HepG2 (cell line): ENCODE results near the gene DPH5. TPM values are rescaled to one million over a fixed set of nuclear protein-coding genes. Genes with fewer than 3 reads are reported as not detected.

Source experiments
- ZNF841 ChIP-seq: sonication (generic); formaldehyde crosslinking; IDR thresholded peaks from 2 replicates; pipeline ENCODE4 v1.8.1; 2023; ENCODE audit warnings: missing genetic modification reagents, borderline replicate concordance
- ZSCAN12 ChIP-seq: sonication (generic); formaldehyde crosslinking; IDR thresholded peaks from 2 replicates; pipeline ENCODE4 v1.9.0; 2021; ENCODE audit warnings: mild to moderate bottlenecking, missing genetic modification reagents
- polyA plus RNA-seq, 8 experiments: library from polyadenylated mRNA; depleted of rRNA in 3 of 8; stranded (reverse) in 7 of 8; unstranded in 1 of 8; fragments of >200 nt; fragmentation: Illumina TruSeq in 4 of 8; extraction: Trizol in 4 of 8; gene quantifications; 2 replicates each; pipeline versions ENCODE4 v1.2.1 to v1.2.3, GENCODE V29; 2011 to 2016; ENCODE audit warnings: low read depth in 4 of 8, missing spikeins in 1 of 8, mixed read lengths in 1 of 8; ENCODE audit not compliant: insufficient read depth in 1 of 8
- total RNA-seq, 5 experiments: library from RNA; depleted of rRNA; stranded (reverse); fragments of >200 nt; fragmentation: Illumina TruSeq; extraction: Trizol; gene quantifications; 2 replicates each; pipeline ENCODE4 v1.2.3, GENCODE V29; 2016; ENCODE audit warnings: low read depth in 1 of 5
- TF ChIP-seq, protein P1 (sequence below): sonication (generic); formaldehyde crosslinking; IDR thresholded peaks from 2 replicates; pipeline ENCODE4 v1.5.1; 2020; ENCODE audit warnings: mild to moderate bottlenecking, missing genetic modification reagents, borderline replicate concordance
- TF ChIP-seq, protein P2 (sequence below): IDR thresholded peaks from 2 replicates; pipeline ENCODE4 v1.6.1; 2012; ENCODE audit warnings: low read length, improper control_type of control experiment

DPH5 gene
- total and polyA plus RNA-seq, 2 of the 13 experiments (the other 11 are each of a cell fraction or from before 2014, with no cell fraction given): 53.2 to 79.6 TPM

- TF ChIP-seq, protein P1, sequence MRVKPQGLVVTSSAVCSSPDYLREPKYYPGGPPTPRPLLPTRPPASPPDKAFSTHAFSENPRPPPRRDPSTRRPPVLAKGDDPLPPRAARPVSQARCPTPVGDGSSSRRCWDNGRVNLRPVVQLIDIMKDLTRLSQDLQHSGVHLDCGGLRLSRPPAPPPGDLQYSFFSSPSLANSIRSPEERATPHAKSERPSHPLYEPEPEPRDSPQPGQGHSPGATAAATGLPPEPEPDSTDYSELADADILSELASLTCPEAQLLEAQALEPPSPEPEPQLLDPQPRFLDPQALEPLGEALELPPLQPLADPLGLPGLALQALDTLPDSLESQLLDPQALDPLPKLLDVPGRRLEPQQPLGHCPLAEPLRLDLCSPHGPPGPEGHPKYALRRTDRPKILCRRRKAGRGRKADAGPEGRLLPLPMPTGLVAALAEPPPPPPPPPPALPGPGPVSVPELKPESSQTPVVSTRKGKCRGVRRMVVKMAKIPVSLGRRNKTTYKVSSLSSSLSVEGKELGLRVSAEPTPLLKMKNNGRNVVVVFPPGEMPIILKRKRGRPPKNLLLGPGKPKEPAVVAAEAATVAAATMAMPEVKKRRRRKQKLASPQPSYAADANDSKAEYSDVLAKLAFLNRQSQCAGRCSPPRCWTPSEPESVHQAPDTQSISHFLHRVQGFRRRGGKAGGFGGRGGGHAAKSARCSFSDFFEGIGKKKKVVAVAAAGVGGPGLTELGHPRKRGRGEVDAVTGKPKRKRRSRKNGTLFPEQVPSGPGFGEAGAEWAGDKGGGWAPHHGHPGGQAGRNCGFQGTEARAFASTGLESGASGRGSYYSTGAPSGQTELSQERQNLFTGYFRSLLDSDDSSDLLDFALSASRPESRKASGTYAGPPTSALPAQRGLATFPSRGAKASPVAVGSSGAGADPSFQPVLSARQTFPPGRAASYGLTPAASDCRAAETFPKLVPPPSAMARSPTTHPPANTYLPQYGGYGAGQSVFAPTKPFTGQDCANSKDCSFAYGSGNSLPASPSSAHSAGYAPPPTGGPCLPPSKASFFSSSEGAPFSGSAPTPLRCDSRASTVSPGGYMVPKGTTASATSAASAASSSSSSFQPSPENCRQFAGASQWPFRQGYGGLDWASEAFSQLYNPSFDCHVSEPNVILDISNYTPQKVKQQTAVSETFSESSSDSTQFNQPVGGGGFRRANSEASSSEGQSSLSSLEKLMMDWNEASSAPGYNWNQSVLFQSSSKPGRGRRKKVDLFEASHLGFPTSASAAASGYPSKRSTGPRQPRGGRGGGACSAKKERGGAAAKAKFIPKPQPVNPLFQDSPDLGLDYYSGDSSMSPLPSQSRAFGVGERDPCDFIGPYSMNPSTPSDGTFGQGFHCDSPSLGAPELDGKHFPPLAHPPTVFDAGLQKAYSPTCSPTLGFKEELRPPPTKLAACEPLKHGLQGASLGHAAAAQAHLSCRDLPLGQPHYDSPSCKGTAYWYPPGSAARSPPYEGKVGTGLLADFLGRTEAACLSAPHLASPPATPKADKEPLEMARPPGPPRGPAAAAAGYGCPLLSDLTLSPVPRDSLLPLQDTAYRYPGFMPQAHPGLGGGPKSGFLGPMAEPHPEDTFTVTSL (CRISPR knock-in tag): no peak
- TF ChIP-seq, protein P2, sequence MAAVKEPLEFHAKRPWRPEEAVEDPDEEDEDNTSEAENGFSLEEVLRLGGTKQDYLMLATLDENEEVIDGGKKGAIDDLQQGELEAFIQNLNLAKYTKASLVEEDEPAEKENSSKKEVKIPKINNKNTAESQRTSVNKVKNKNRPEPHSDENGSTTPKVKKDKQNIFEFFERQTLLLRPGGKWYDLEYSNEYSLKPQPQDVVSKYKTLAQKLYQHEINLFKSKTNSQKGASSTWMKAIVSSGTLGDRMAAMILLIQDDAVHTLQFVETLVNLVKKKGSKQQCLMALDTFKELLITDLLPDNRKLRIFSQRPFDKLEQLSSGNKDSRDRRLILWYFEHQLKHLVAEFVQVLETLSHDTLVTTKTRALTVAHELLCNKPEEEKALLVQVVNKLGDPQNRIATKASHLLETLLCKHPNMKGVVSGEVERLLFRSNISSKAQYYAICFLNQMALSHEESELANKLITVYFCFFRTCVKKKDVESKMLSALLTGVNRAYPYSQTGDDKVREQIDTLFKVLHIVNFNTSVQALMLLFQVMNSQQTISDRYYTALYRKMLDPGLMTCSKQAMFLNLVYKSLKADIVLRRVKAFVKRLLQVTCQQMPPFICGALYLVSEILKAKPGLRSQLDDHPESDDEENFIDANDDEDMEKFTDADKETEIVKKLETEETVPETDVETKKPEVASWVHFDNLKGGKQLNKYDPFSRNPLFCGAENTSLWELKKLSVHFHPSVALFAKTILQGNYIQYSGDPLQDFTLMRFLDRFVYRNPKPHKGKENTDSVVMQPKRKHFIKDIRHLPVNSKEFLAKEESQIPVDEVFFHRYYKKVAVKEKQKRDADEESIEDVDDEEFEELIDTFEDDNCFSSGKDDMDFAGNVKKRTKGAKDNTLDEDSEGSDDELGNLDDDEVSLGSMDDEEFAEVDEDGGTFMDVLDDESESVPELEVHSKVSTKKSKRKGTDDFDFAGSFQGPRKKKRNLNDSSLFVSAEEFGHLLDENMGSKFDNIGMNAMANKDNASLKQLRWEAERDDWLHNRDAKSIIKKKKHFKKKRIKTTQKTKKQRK: no peak
- TF ChIP-seq ZNF841 (no peak), ZSCAN12 (no peak)
Observed at GRCh38 chr1:100955322-100955721, 70.3 kb downstream of the DPH5 start (continued).
